Trophoblast cell (in vitro differentiated cells and primary cell): ENCODE measurements around the gene KRT27.

ENCODE experiments used
- DNase-seq, 2 donors: peaks; one replicate each; pipeline ENCODE4 v3.0.0-alpha.2; 2016
- H2AFZ ChIP-seq: 2 replicates; pipeline ENCODE4 v1.6.1; 2013; ENCODE audit warnings: low read length, moderate library complexity, mild to moderate bottlenecking; ENCODE audit not compliant: insufficient read depth, poor library complexity
- H2AK5ac ChIP-seq: 2 replicates; pipeline ENCODE4 v1.6.1; 2013; ENCODE audit warnings: mild to moderate bottlenecking, low read length
- H2BK120ac ChIP-seq: 2 replicates; pipeline ENCODE4 v1.6.1; 2013; ENCODE audit warnings: low read length, mild to moderate bottlenecking, moderate library complexity; ENCODE audit not compliant: insufficient read depth, poor library complexity
- H2BK12ac ChIP-seq: 2 replicates; pipeline ENCODE4 v1.6.1; 2013; ENCODE audit warnings: mild to moderate bottlenecking, low read length, moderate library complexity
- H2BK5ac ChIP-seq: 2 replicates; pipeline ENCODE4 v1.6.1; 2013; ENCODE audit warnings: low read length, low read depth, moderate library complexity, mild to moderate bottlenecking; ENCODE audit not compliant: poor library complexity
- H3K14ac ChIP-seq: 2 replicates; pipeline ENCODE4 v1.6.1; 2013; ENCODE audit warnings: mild to moderate bottlenecking, low read length
- H3K18ac ChIP-seq: 2 replicates; pipeline ENCODE4 v1.6.1; 2013; ENCODE audit warnings: mild to moderate bottlenecking, low read length
- H3K23ac ChIP-seq: 2 replicates; pipeline ENCODE4 v1.6.1; 2013; ENCODE audit warnings: low read length
- H3K27ac ChIP-seq: 2 replicates; pipeline ENCODE4 v1.5.1; 2013; ENCODE audit warnings: low read depth, mild to moderate bottlenecking, inconsistent platforms, low read length, moderate library complexity
- H3K27me3 ChIP-seq: 2 replicates; pipeline ENCODE4 v1.6.1; 2013; ENCODE audit warnings: inconsistent platforms, mild to moderate bottlenecking, low read length, moderate library complexity; ENCODE audit not compliant: insufficient read depth
- H3K36me3 ChIP-seq, 2 experiments: 1 replicate in 1 of 2; 2 replicates in 1 of 2; pipeline ENCODE4 v1.6.1; 2013; ENCODE audit warnings: low read length in 2 of 2, mild to moderate bottlenecking in 2 of 2, moderate library complexity in 1 of 2; ENCODE audit not compliant: insufficient read depth in 2 of 2, control insufficient read depth in 1 of 2
- H3K4ac ChIP-seq: 2 replicates; pipeline ENCODE4 v1.6.1; 2013; ENCODE audit warnings: low read depth, mild to moderate bottlenecking, low read length, moderate library complexity
- H3K4me1 ChIP-seq, 2 experiments: 1 replicate in 1 of 2; 2 replicates in 1 of 2; pipeline ENCODE4 v1.6.1; 2013; ENCODE audit warnings: low read length in 2 of 2, mild to moderate bottlenecking in 2 of 2, moderate library complexity in 1 of 2; ENCODE audit not compliant: insufficient read depth in 2 of 2, control insufficient read depth in 1 of 2
- H3K4me2 ChIP-seq: 2 replicates; pipeline ENCODE4 v1.6.1; 2013; ENCODE audit warnings: inconsistent platforms, mild to moderate bottlenecking, low read length, moderate library complexity
- H3K4me3 ChIP-seq: 2 replicates; pipeline ENCODE4 v1.5.1; 2013; ENCODE audit warnings: mild to moderate bottlenecking, low read depth, low read length, inconsistent platforms
- H3K79me1 ChIP-seq: one replicate; pipeline ENCODE4 v1.6.1; 2013; ENCODE audit warnings: low read length
- H3K79me2 ChIP-seq: 2 replicates; pipeline ENCODE4 v1.6.1; 2013; ENCODE audit warnings: low read length, mild to moderate bottlenecking; ENCODE audit not compliant: control insufficient read depth, insufficient read depth, poor library complexity
- H3K9ac ChIP-seq: 2 replicates; pipeline ENCODE4 v1.6.1; 2013; ENCODE audit warnings: mild to moderate bottlenecking, low read length
- H3K9me3 ChIP-seq: 2 replicates; pipeline ENCODE4 v1.6.1; 2013; ENCODE audit warnings: low read depth, mild to moderate bottlenecking, control low read depth, inconsistent platforms, low read length; ENCODE audit not compliant: insufficient read depth
- H4K12ac ChIP-seq: 2 replicates; pipeline ENCODE4 v1.6.1; 2013; ENCODE audit warnings: low read depth, mild to moderate bottlenecking, low read length, moderate library complexity
- H4K8ac ChIP-seq: 2 replicates; pipeline ENCODE4 v1.6.1; 2013; ENCODE audit warnings: low read depth, mild to moderate bottlenecking, low read length, moderate library complexity
- H4K91ac ChIP-seq: one replicate; pipeline ENCODE4 v1.6.1; 2013; ENCODE audit warnings: low read depth, mild to moderate bottlenecking, low read length, moderate library complexity
- WGBS: extraction: QIAGEN DNeasy Blood & Tissue Kit; methylation state at CpG from one replicate; pipeline ENCODE4 v1.1.7; 2013; ENCODE audit warnings: missing lambda C conversion rate; ENCODE audit not compliant: insufficient read length, insufficient coverage; ENCODE audit errors: extremely low coverage; 5-methylcytosine and 5-hydroxymethylcytosine counted together

Gene KRT27

GRCh38 chr17:40772101-40772500, 10.2 kb downstream of the KRT27 start, which contains the start of gene KRT26:
TSS of gene KRT26 (minus strand) at chr17:40772201. CDS start at chr17:40772113, 88 bp downstream.
- no peak within 1 kb of the TSS for H2BK12ac ChIP-seq
- H4K8ac ChIP-seq = no peak within 1 kb of the TSS
- H3K27me3 ChIP-seq = no peaks in the 10 kb centered on the region
- H3K36me3 ChIP-seq = no peaks in the 10 kb centered on the region
- no peak within 1 kb of the TSS for H2AFZ ChIP-seq
- no peaks in the 10 kb centered on the region for H3K9me3 ChIP-seq
- H3K9ac ChIP-seq = no peak within 1 kb of the TSS
- no peak within 1 kb of the TSS for H4K12ac ChIP-seq
- no peak within 1 kb of the TSS for H3K27ac ChIP-seq
- no peak within 1 kb of the TSS for H2AK5ac ChIP-seq
- H3K18ac ChIP-seq = no peak within 1 kb of the TSS
- H3K4me3 ChIP-seq = no peak within 1 kb of the TSS
- H3K4me1 ChIP-seq = no peaks in the 10 kb centered on the region
- no peak within 1 kb of the TSS for H3K4me2 ChIP-seq
- WGBS = no CpG with 5 or more reads among the region's 3 CpGs
- no peak within 1 kb of the TSS for H3K14ac ChIP-seq
- no peak within 1 kb of the TSS for H2BK5ac ChIP-seq
- no peak within 1 kb of the TSS for H4K91ac ChIP-seq
- no peaks in the 10 kb centered on the region for H3K79me2 ChIP-seq
- no peak within 1 kb of the TSS for H2BK120ac ChIP-seq
- H3K4ac ChIP-seq = no peak within 1 kb of the TSS
- no peaks in the 10 kb centered on the region for H3K79me1 ChIP-seq
- DNase-seq = no peak
- no peak within 1 kb of the TSS for H3K23ac ChIP-seq

- Histone ChIP-seq H4K12ac (no peak overlapping the region), H3K14ac (no peak overlapping the region), H2BK5ac (no peak overlapping the region), H2BK12ac (no peak overlapping the region), H2AFZ (no peak overlapping the region), H3K4ac (no peak overlapping the region), H2AK5ac (no peak overlapping the region), H3K23ac (no peak overlapping the region), H3K18ac (no peak overlapping the region), H3K27me3 (peaks cover 2% of the 10 kb centered on the region), H3K79me1 (no peaks in the 10 kb centered on the region), H3K36me3 (no peaks in the 10 kb centered on the region), H3K9me3 (peaks cover 11% of the 10 kb centered on the region), H4K8ac (no peak overlapping the region), H3K4me1 (no peaks in the 10 kb centered on the region), H3K79me2 (no peaks in the 10 kb centered on the region), H3K4me3 (no peak overlapping the region), H3K4me2 (no peak overlapping the region), H3K27ac (no peak overlapping the region), H4K91ac (no peak overlapping the region), H2BK120ac (no peak overlapping the region), H3K9ac (no peak overlapping the region)
- WGBS = no CpG with 5 or more reads among the region's 2 CpGs
- no peak for DNase-seq
Measured at GRCh38 chr17:40765657-40766056, 16.7 kb downstream of the KRT27 start.

- Histone ChIP-seq H3K9me3 (peaks cover 11% of the 10 kb centered on the region), H3K23ac (no peak overlapping the region), H3K4me1 (no peaks in the 10 kb centered on the region), H3K4ac (no peak overlapping the region), H3K36me3 (no peaks in the 10 kb centered on the region), H3K79me2 (no peaks in the 10 kb centered on the region), H3K14ac (no peak overlapping the region), H4K8ac (no peak overlapping the region), H2BK120ac (no peak overlapping the region), H2BK5ac (no peak overlapping the region), H4K91ac (no peak overlapping the region), H3K18ac (no peak overlapping the region), H3K9ac (no peak overlapping the region), H4K12ac (no peak overlapping the region), H3K79me1 (no peaks in the 10 kb centered on the region), H3K4me2 (no peak overlapping the region), H3K27ac (no peak overlapping the region), H3K27me3 (peaks cover 2% of the 10 kb centered on the region), H3K4me3 (no peak overlapping the region), H2BK12ac (no peak overlapping the region), H2AFZ (no peak overlapping the region), H2AK5ac (no peak overlapping the region)
- WGBS = no CpG with 5 or more reads among the region's 1 CpG
- no peak for DNase-seq
Measured at GRCh38 chr17:40763752-40764151, 18.6 kb downstream of the KRT27 start.

- no peak for DNase-seq
- H4K12ac ChIP-seq = no peak overlapping the region
- no peaks in the 10 kb centered on the region for H3K79me2 ChIP-seq
- H3K79me1 ChIP-seq = no peaks in the 10 kb centered on the region
- no peak overlapping the region for H3K4me2 ChIP-seq
- H2BK5ac ChIP-seq = no peak overlapping the region
- H3K9me3 ChIP-seq = peaks cover 11% of the 10 kb centered on the region
- no peak overlapping the region for H3K9ac ChIP-seq
- no peak overlapping the region for H2AFZ ChIP-seq
- H3K27me3 ChIP-seq = peaks cover 2% of the 10 kb centered on the region
- H2BK12ac ChIP-seq = no peak overlapping the region
- WGBS = no CpG with 5 or more reads among the region's 1 CpG
- no peaks in the 10 kb centered on the region for H3K36me3 ChIP-seq
- H3K27ac ChIP-seq = no peak overlapping the region
- H3K4me1 ChIP-seq = no peaks in the 10 kb centered on the region
- H3K23ac ChIP-seq = no peak overlapping the region
- H3K4ac ChIP-seq = no peak overlapping the region
- H4K8ac ChIP-seq = no peak overlapping the region
- no peak overlapping the region for H3K18ac ChIP-seq
- no peak overlapping the region for H2BK120ac ChIP-seq
- no peak overlapping the region for H3K4me3 ChIP-seq
- no peak overlapping the region for H3K14ac ChIP-seq
- H2AK5ac ChIP-seq = no peak overlapping the region
- H4K91ac ChIP-seq = no peak overlapping the region
Measured at GRCh38 chr17:40760105-40761016, 22.0 kb downstream of the KRT27 start.
